Measurements from ENCODE around the gene MRTO4.
"Not testable (repeated sequence)": the region's sequence is repeated elsewhere in the genome, so short reads cannot be mapped to it uniquely, and the experiment has no call there.

MRTO4 gene

DNA sequence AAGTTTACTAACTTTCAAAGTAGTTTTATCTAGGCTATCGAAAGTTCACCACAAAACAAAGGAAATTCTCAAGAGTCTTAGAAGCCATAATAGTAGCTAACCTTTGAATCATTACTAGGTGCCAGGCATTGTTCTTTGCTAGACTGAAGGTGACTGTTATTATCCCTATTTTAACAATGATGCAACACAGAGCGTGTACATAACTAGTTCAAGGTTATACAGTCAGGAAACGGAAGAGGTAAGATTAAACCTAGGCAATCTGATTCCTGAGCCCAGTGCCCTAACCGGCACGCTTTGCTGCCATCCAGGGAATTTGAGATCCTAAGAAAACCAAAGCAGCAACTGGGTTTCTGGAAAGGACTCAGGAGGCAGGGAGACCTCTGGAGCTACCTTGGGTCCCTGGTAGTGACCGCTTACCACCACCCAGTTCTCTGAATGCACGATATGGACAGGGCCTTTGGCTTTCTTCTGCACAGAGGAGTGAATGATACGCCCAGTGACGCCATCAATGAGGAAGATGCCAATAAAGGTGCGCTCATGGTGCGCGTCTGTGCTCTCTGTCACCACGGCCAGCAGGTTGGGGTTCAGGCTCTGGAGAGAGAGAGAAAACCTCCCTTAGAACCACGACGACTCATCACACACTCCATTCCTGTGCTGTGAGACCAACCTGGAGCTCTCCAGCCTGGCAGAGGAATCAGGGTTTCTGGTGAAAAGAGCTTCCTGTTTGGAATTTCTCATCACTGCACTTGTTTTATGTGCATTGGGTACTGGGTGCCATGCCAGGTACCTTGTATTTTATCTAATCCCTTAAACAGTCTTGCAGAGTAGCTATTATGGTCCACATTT, 28.4 kb upstream of the MRTO4 start:
- DNase-seq (ENCODE audit: low spot score), result peak; percentile 41
- no peak for FAIRE-seq

- DNase-seq (ENCODE audit: low spot score) (no peak), FAIRE-seq (no peak)
These were observed 22.4 kb upstream of the MRTO4 start for GRCh38 chr1:19229229-19229628.

DNA sequence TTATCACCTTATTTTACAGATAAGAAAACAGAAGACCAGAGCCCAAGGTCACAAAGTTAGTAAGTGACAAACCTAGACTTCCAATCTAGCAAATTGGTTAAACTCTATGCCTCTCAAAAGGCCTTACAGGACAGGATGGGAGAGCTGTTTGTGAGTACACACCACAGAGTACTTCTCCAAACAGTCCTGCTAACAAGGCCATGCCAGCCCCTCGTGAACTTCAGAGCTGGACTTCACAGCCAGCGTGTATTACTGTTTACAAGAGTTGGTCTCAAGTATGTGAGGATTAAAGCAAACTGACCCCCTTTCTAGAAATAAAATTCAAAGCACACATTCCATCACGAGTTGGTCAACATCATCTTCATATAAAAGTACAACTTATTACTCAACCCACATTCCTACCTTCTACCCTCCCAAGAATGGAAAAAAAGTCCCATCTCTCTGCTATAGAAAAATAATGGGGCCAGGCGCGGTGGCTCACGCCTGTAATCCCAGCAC, 21.7 kb upstream of the MRTO4 start:
- DNase-seq (ENCODE audit: low spot score), result no peak
- FAIRE-seq, result no peak

DNA sequence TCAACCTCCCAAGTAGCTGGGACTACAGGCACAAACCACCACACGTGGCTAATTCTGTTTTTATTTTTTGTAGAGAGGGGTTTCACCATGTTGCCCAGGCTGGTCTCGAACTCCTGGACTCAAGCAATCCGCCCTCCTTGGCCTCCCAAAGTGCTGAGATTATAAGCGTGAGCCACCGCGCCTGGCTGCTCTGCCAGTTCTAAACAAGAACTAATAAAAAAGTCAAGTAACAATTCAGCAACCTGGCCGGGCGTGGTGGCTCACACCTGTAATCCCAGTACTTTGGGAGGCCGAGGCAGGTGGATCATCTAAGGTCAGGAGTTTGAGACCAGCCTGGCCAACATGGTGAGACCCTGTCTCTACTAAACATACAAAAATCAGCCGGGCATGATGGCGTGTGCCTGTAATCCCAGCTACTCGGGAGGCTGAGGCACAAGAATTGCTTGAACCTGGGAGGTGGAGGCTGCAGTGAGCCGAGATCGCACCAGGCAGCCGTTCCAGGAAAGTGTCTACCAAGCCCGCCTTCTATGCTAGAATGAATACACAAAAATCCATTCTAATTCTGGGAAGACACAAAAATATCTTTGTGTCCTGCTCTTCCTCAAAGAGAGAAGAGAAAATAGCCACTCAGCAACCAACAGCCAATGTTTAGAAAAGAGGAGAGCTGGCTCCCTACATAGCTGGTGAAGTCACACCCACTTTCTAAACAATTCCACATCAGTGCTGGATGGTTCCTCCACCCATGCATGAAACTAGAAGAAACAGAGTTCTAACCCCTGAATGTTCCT, 19.7 kb upstream of the MRTO4 start:
- FAIRE-seq; DNase-seq (ENCODE audit: low spot score): not testable (repeated sequence)

DNA sequence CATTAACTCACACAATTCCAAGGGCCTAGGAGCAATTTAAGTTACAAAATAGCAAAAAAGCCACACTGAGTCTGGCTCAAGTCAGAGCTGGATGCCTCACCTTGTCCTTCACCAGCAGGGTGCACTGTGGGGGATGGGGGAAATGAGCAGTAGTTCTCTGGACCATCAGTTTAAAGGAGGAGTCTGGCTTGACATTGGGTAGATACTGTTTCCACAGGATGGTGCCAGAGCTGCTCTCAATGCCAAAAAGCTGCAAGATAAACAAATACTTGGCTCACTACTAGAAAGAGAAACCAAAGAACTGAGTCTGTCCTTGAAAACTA, 19.1 kb upstream of the MRTO4 start:
- FAIRE-seq (no peak), DNase-seq (ENCODE audit: low spot score) (no peak)

- no peak for FAIRE-seq
- no peak for DNase-seq (ENCODE audit: low spot score)
These were observed 17.4 kb upstream of the MRTO4 start for GRCh38 chr1:19234224-19234623.

DNA sequence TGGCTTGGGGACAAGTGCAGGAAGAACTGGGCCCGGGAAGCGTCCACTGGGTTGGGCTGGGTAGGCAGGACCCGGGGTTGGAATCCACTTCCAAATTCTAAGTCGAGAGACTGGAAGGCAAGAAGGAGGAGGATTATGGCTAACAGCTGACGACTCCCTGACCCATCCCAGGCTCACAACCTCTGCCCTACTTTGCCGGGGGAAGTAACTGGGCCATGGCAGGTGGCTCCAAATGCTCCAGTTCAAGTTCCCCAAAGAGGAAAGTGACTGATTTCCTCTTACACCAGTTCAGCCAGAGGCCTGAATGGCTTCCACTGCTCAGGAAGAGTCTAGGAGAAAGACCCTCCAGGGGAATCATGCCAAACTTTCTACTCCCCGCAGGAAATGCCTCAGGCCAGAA, 11.7 kb upstream of the MRTO4 start:
- FAIRE-seq (no peak), DNase-seq (ENCODE audit: low spot score) (no peak)

- DNase-seq (ENCODE audit: low spot score) (peak; percentile 54), FAIRE-seq (peak; percentile 27)
These were observed 10.7 kb upstream of the MRTO4 start for GRCh38 chr1:19240673-19241538.

- FAIRE-seq (no peak), DNase-seq (ENCODE audit: low spot score) (no peak)
These were observed 838 bp upstream of the MRTO4 start for GRCh38 chr1:19250629-19251304.

DNA sequence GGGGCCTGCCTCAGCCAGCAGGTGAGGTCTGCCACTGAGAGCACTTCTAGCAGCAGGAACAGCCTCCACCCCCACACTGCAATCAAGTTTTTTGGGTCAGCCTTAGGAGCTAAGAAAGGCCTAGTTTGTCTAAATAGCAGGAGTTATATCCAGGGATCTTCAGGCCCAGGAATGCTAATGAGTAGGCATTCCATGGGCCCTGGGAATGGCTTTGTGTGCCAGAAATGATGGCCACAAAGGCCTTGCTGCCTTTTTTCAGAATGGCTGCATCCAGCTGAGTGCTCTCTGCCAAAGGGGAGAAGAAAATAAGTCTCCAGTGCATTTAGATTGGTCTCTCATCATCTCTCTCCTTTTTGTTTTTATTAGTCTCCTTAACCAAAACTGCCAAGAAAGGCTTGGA, 2.8 kb downstream of the MRTO4 start:
- FAIRE-seq (no peak), DNase-seq (ENCODE audit: low spot score) (no peak)

DNA sequence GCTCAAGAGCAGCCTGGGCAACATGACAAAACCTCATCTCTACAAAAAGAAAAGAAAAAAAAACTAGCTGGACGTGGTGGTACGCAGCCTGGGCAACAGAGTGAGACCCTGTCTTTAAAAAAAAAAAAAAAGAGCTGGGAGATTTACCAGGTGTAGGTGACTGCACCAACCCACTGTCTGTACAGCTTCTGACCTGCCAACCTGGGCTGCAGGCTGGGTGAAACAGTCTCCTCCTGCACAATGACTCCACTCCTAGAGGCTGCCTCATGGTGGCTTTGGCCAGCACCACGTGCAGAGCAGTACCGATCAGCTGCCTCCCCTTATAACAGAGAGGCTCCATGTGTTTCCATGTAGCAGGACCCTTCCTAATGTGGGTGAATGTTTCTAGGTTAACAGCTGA, 3.7 kb downstream of the MRTO4 start:
- DNase-seq (ENCODE audit: low spot score), result no peak
- no peak for FAIRE-seq

DNA sequence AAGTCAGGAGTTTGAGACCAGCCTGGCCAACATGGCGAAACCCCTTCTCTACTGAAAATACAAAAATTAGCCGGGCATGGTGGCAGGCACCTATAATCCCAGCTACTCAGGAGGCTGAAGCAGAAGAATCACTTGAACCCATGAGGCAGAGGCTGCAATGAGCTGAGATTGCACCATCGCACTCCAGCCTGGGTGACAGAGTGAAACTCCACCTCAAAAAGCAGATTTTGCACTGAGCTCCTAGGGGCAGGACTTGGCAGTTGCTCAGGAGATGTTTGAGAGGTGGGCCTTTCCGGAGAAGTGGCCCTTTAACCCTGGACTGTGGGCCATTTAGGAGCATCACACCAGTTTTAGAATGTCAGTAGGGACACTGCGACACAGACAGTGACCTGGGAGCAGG, 4.7 kb downstream of the MRTO4 start:
- not testable (repeated sequence) for DNase-seq (ENCODE audit: low spot score); FAIRE-seq

GRCh38 chr1:19257178-19257914, 5.7 kb downstream of the MRTO4 start:
- FAIRE-seq, result peak; percentile 93
- peak; percentile 99 for DNase-seq (ENCODE audit: low spot score)

DNA sequence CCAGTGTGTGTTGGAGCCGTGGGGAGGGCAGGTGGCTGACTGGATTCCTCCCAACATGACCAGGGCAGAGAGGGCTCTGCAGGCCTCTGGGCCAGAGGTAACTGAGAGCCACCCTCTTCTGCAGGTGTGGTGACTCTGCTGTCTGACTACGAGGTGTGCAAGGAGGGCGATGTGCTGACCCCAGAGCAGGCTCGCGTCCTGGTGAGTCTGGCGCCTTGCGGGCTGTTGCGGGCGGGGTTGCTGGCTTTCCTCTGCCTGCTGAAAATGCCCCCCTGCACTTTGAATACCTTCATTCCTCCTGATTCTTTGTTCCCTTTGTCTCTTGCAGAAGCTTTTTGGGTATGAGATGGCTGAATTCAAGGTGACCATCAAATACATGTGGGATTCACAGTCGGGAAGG, 6.7 kb downstream of the MRTO4 start:
- FAIRE-seq, result no peak
- DNase-seq (ENCODE audit: low spot score), result no peak

DNA sequence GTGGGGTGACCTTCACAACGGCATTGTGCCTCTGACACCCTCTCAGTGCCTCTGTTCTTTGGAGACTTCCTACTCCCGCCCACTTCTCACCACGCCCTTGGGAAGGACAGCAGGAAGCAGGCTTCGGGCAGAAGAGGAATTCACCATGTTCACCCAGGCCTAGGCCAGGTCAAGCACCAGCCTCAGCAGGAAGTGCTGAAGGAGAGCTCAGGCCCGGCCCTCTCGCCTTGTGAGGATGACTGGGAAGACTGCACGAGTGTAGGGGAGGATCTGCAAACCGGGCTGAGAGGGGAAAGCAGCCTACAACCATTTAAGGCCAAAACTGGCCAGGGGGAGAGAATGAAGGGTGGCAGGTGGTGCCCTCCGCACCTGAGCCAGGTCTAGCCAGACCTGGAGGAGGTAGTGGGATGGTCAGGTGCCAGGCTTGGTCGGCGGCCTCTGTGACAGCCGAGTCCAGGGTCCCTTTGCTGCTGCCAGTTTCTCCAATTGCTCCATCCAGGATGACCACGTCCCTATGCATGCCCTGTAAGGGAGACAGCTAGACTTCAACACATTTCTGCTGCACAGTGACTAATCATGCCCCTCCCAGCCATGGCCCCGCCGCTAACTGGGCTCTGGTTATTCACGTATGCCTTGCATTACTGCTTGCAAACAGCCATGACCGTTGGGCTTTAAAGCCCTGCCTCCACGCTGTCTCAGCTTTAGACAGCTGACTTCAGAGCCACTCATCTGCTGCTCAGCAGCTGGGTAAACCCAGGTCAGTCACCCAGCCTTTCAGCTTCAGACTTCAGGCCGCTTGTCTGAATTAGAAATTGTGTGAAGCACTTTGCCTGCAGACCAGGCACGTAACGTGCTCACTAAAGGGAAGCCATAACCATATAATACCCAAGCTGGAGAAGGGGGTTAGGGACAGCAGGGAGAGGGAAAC, 8.9 kb downstream of the MRTO4 start:
- DNase-seq (ENCODE audit: low spot score) (peak; percentile 96), FAIRE-seq (peak; percentile 93)

DNA sequence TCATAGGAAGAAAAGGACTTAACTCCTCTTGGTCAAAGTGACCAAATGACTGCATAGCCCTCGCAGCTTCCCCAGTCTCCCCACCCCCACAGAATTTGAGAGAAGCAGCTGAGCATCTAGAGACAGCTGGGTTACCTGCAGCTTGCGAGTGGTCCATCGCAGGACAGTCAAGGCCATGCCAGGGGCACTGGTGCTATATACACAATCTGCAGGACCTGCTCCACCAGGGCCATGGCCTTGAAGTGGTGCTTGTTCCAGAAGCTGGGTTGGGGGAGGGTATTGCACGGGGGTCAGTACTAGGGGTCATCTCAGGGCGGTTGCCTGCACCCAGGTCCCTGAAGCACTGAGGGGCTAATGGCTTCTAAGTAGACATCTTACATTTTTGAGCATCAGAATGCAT, 10.4 kb downstream of the MRTO4 start:
- DNase-seq (ENCODE audit: low spot score) (no peak), FAIRE-seq (no peak)

- FAIRE-seq (no peak), DNase-seq (ENCODE audit: low spot score) (no peak)
These were observed 11.1 kb downstream of the MRTO4 start for GRCh38 chr1:19262744-19263143.

- DNase-seq (ENCODE audit: low spot score), result no peak
- no peak for FAIRE-seq
These were observed 16.8 kb downstream of the MRTO4 start for GRCh38 chr1:19268445-19268844.

Measured in RCC 7860 (cell line).